NCI-H2171 (cell line): Measurements from ENCODE around the gene S100A6.
"Not testable (repeated sequence)": the region's sequence is repeated elsewhere in the genome, so short reads cannot be mapped to it uniquely, and the experiment has no call there.

Source experiments
- DNase-seq: peaks from one replicate; lab custom pipeline; 2025; lab: John Stamatoyannopoulos, UW

S100A6 gene

DNA sequence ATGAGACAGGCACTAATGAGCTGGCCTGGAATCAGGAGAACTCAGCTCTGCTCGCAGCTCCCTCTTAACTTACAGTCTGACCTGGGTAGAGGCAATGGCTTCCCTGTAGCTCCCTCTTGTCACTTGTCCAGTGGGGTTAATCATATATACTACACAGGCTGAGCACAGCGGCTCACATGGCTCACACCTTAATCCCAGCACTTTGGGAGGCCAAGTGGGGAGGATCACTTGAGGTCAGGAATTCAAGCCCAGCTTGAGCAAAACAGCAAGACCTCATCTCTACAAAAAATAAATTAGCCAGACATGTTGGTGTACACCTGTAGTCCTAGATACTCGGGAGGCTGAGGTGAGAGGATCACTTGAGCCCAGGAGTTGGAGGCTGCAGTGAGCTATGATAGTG lies 4.2 kb downstream of the S100A6 start:
- DNase-seq = no peak

DNA sequence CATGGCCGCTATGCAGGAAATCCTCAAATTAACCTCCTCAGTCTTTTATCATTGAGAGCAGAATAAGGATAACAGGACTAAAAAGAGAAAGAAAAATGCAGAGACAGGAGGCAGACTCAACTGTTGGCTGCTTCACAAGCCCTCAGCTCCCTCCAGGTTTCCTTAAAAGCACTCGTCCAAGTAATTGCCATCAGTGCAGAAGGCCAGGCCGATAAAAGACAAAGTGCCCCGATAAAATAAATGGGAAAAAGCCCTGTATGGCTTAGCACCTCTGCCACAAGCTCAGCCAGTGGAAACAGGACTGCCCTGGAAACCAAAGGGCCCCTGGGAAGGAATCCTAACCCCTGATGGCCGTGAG lies 8.1 kb downstream of the S100A6 start:
- no peak for DNase-seq

DNA sequence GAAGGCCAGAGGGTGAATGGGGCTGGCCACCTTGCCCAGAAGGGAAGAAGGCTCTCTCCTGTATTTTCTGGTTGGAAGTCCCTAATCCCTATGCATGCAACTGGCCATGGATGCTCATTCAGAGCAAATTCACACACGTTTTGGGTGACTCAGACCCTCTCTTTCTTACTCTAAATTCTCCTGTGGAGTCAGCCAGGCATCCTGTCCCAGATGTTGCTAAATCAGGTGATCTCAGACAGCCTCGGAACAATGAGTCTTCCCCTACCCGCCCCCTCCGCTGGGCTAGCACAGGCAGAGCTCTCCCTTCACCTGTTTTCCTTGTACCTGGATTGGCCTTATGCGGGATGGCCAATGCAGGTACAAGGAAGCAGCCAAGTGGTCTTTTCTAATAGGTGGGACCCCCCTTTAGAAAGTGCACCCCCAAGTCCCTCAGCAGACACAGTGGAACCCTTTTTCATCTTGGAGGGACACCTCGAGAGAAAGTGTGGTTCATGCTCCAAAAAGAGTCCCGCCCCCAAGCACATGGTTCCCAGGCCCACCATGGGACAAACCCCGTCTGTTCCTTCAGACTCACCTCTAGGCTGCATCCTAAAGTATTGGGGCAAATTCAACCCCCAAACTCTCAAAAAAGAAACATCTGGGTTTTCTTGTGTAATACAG lies 8.6 kb downstream of the S100A6 start:
- DNase-seq = no peak

- no peak for DNase-seq
Measured at GRCh38 chr1:153526132-153526543, 9.7 kb downstream of the S100A6 start.

DNA sequence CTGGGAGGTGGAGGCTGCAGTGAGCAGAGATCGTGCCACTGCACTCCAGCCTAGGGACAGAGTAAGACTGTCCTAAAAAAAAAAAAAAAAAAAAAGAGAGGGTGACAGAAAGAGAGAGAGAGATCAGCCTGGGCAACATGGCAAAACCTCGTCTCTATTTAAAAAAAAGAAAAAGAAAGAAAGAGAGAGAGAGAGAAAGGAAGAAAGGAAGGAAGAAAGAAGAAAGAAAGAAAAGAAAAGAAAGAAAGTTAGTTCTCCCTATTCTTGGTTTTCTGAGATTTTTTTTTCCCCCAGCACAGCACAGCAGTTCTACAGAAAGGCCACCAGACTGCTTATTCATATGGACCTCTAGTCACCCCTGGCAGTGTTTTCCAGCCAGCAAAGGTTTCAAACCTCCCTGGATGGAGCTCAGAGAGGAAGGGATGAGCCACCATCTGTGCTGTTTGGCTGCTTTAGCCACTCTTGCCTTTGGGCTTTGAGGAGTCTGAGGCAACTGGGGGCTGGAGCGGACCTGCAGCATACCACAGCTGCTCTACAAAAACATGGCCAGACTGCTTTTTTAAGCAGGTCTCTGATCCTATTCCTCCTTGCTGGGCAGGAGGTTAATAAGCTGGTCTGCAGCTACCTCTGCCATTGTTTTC lies 10.6 kb downstream of the S100A6 start:
- DNase-seq = no peak

DNA sequence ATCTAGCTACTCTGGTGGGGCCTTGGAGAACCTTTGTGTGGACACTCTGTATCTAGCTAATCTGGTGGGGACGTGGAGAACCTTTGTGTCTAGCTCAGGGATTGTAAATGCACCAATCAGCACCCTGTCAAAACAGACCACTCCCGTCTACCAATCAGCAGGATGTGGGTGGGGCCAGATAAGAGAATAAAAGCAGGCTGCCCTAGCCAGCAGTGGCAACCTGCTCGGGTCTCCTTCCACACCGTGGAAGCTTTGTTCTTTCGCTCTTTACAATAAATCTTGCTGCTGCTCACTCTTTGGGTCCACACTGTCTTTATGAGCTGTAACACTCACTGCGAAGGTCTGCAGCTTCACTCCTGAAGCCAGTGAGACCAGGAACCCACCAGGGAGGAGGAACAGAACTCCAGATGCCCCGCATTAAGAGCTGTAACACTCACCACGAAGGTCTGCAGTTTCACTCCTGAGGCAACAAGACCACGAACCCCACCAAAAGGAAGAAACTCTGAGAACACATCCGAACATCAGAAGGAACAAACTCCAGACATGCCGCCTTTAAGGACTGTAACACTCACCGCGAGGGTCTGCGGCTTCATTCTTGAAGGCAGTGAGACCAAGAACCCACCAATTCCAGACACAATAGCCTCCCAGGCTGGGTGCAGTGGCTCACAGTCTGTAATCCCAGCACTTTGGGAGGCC lies 13.3 kb downstream of the S100A6 start:
- not testable (repeated sequence) for DNase-seq

DNA sequence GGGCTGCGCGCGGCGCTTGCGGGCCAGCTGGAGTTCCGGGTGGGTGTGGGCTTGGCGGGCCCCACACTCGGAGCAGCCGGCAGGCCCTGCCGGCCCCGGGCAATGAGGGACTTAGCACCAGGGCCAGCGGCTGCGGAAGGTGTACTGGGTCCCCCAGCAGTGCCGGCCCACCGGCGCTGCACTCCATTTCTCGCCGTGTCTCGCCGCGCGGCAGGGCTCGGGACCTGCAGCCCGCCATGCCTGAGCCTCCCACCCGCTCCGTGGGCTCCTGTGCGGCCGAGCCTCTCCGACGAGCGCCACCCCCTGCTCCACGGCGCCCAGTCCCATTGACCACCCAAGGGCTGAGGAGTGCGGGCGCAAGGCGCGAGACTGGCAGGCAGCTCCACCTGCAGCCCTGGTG lies 14.0 kb downstream of the S100A6 start:
- DNase-seq = not testable (repeated sequence)

GRCh38 chr1:153520818-153521476 lies 14.8 kb downstream of the S100A6 start:
- no peak for DNase-seq

DNA sequence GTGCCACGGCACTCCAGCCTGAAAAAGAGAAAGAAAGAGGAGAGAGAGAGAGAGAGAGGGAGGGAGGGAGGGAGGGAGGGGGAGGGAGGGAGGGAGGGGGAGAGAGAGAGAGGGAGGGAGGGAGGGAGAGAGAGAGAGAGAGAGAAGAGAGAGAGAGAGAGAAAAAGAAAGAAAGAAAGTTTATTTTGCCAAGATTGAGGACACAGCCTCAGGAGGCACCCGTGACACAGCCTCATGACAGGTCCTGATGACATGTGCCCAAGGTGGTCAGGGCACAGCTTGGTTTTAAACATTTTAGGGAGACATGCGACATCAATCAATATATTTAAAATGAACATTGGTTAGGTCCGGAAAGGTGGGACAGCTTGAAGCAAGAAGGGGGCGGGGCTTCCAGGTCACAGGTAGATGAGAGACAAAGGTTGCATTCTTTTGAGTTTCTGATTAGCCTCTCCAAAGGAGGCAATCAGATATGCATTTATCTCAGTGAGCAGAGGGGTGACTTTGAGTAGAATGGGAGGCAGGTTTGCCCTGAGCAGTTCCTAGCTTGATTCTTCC lies 15.6 kb downstream of the S100A6 start:
- DNase-seq = not testable (repeated sequence)

DNA sequence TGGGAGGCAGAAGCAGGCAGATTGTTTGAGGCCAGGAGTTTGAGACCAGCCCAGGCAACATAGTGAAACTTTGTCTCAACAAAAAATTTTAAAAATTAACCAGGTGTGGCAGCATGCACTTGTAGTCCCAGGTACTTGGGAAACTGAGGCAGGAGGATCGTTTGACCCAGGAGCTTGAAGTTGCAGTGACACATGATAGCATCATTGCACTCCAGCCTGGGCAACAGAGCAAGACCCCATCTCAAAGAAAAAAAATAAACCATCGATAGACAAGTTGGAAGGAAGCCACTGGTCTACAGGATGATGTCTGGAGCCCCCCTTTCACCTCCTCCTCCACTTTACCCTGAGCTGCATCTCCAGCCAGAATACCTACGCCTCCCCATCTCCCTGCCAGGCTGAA lies 16.5 kb downstream of the S100A6 start:
- no peak for DNase-seq

DNA sequence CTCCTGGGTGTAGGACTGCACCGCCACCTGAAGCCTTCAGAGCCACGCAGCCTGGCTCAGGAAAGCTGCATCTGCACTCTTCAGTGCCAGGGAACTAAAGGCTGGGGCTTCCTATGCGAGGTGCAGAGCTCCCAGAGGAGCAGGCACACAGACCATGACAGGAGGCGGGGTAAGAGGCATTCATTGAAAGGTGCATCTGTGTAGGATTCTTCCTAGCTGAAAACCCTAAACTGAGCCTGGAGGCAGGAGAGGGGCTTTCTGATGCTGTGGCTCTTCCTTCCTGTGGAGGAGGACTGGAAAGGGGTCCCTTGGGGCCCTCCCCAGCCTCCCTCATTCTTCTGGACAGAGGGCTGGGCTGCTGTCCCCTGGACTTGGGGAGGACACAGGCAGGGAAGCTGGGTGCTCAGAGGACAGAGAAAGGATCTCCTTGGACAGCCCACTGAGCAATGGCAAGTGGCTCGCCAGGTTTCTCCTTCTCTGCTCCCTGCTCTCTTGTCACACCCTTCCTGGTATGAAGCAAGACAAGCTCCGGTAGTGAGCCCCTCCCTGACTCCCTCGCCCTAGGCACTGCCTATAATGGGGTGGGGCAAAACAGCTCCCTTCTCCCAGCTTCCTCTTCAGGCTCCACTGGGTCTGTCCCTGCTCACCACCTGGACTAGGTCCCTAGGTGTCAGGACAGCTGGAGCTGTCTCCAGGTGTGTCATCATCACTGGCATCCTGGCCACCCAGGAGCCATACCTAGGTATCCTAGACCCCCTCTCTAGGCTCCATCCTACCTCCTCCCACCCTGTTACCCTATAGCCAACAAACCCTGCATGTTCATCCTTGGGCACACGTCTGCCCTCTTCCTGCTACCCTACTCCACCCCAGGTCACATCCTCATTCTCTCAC lies 20.0 kb downstream of the S100A6 start:
- peak; percentile 36 for DNase-seq

DNA sequence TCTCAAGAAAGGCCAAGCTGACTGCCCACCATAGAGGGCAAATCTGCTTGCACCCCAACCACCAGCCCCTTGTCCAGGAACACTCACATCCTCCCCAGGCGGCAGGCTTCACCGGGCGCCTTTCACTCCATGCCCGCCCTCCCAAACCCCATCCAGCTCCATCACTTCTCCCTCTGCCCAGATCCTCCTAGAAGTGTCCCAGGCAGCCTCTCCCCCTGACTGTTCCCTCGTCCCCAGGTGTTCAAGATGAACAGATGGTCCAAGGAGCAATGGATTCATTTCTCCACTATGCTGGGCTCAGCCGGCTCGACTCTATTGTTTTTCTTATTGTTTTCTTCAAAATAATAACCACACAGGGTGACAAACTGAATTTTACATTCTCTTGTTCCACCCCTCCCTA lies 22.1 kb downstream of the S100A6 start:
- DNase-seq = no peak

- no peak for DNase-seq
Measured at GRCh38 chr1:153513023-153513422, 22.8 kb downstream of the S100A6 start.

DNA sequence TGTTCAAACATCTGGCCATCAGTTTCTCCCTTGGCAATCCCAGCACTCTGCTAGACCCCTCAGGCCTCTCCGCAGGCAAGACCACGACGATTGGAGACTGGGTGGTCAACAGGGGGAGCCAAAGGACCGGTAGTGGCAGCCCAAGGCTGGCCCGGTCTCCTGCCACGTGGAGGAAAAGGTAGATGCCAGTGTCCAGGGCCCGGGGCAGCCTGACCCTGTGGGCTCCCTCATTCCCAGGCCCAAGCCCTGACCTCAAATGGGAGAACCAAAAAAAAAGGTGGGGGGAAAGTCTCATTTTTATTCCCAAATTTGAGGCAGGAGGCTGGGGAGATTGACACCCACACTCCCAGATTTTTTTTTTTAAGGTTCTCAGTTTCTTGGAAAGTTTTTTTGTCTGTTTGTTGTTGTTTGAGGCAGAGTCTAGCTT lies 24.8 kb downstream of the S100A6 start:
- DNase-seq = peak; percentile 63

DNA sequence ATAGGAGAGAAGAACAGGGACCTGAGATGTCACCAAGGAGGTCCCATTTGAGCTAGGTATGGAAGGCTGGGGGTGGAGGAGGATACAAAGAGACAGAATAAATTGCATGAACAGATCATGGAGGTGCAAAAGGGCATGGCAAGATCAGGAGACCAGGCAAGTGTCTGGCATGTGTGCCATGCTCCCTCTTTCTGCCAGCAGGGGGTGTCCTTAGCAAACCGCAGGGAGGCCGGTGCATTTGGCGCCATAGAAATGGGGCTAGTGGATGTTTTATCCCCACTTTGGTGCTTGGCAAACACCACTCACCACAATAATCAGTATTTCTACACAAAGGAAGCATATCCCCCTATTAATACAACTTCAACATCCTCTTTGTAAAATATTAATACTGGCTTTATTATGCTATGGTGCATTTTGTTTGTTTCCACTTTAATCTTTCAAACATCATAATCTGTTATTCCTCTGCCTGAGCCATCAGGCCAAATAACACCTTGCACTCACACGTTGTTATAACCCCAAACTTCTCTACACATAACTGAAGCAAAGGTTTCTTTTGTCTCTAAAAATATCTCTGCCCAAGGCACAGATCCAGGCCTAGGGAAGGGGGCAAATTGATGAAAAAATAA lies 25.9 kb downstream of the S100A6 start:
- no peak for DNase-seq

- no peak for DNase-seq
Measured at GRCh38 chr1:153509036-153509435, 26.8 kb downstream of the S100A6 start.

DNA sequence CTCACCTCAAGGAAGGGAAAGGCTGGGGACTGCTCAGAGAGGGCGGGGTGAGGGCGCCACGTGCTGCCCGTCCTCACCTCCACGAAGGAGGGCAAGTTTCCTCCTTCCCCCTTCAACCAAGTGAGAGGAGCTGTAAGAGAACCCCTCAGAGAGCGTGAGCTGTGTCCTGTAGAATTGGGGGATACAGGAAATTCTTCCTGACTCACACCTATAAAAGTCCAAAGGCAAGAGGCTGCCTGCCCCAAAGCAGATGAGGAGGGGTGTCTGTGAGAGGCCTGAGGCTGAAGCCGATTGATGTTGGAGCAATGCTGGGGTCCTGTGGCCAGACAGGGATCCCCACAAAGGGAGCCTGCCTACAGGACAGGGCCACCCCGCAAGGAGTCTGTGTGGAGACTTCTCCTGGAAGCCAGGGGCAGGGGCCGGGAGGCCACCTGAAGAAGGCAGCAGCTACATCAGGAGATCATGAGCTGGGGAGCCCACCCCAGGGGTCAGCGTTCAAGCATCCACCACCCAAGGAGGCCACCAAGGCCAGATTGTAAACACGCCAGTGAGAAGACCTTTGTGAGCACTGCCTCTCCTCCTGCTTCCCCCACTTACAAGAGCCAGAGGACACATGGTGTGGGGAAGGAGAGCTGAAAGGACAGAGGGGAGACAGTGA lies 27.7 kb downstream of the S100A6 start:
- no peak for DNase-seq

GRCh38 chr1:153506831-153507413 lies 28.9 kb downstream of the S100A6 start:
- DNase-seq = no peak

- no peak for DNase-seq
Measured at GRCh38 chr1:153506386-153506785, 29.4 kb downstream of the S100A6 start.

DNA sequence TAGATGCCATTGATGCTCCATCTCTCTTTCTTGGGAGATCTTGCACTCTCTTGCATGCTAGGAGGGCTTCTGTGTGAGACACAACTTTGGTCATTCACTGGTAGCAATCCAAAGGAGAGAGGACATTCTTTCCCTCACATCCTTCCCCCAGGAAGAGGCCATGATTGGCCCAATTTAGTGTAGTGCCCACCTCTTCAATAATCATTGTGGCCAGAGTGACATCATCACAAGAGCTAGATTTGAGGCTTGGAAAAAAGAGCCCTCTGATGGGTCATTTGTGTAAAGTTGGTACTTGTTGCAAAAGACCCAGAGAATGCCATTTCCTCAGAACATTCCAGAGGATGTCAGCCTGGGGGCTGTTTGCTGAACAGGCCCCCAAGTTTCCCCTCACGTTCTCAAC lies 30.2 kb downstream of the S100A6 start:
- no peak for DNase-seq
